ENCODE data around the gene EFNA5.

DNA sequence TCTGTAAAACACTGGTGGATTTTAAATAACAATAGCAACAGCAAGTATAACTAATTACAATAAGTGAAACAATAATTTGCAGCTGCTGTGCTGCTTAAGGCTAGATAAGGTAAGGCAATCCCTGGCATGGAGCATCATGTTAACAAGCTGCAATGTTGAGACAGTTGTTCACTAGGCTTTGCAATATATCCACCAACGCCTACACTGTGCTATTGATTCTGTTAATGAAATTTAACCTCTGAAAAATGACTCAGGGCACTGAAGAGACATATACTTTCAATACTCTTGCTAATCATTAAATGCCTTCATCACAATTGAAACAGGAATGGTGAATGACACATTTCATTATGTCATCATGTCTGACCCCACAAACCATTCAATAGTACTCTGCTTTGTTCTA, 255.0 kb downstream of the EFNA5 start:
- TF ChIP-seq, protein P1, sequence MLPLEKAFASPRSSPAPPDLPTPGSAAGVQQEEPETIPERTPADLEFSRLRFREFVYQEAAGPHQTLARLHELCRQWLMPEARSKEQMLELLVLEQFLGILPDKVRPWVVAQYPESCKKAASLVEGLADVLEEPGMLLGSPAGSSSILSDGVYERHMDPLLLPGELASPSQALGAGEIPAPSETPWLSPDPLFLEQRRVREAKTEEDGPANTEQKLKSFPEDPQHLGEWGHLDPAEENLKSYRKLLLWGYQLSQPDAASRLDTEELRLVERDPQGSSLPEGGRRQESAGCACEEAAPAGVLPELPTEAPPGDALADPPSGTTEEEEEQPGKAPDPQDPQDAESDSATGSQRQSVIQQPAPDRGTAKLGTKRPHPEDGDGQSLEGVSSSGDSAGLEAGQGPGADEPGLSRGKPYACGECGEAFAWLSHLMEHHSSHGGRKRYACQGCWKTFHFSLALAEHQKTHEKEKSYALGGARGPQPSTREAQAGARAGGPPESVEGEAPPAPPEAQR (tag by site-specific recombination; IDR thresholded peaks at IDR 0.05) = no peak
- TF ChIP-seq HOXA7 (CRISPR knock-in tag; IDR thresholded peaks at IDR 0.05; ENCODE audit: borderline replicate concordance) = no peak
- no peak for TF ChIP-seq YY1 (tag by site-specific recombination; IDR thresholded peaks at IDR 0.05)
- no peak for TF ChIP-seq ZFP3 (tag by site-specific recombination; IDR thresholded peaks at IDR 0.05; ENCODE audit: low read depth)
- no peak for TF ChIP-seq ZNF692 (tag by site-specific recombination; IDR thresholded peaks at IDR 0.05)
- TF ChIP-seq, protein P2, sequence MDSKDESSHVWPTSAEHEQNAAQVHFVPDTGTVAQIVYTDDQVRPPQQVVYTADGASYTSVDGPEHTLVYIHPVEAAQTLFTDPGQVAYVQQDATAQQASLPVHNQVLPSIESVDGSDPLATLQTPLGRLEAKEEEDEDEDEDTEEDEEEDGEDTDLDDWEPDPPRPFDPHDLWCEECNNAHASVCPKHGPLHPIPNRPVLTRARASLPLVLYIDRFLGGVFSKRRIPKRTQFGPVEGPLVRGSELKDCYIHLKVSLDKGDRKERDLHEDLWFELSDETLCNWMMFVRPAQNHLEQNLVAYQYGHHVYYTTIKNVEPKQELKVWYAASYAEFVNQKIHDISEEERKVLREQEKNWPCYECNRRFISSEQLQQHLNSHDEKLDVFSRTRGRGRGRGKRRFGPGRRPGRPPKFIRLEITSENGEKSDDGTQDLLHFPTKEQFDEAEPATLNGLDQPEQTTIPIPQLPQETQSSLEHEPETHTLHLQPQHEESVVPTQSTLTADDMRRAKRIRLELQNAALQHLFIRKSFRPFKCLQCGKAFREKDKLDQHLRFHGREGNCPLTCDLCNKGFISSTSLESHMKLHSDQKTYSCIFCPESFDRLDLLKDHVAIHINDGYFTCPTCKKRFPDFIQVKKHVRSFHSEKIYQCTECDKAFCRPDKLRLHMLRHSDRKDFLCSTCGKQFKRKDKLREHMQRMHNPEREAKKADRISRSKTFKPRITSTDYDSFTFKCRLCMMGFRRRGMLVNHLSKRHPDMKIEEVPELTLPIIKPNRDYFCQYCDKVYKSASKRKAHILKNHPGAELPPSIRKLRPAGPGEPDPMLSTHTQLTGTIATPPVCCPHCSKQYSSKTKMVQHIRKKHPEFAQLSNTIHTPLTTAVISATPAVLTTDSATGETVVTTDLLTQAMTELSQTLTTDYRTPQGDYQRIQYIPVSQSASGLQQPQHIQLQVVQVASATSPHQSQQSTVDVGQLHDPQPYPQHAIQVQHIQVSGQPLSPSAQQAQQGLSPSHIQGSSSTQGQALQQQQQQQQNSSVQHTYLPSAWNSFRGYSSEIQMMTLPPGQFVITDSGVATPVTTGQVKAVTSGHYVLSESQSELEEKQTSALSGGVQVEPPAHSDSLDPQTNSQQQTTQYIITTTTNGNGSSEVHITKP (tag by site-specific recombination; IDR thresholded peaks at IDR 0.05) = no peak
- TF ChIP-seq RBAK (tag by site-specific recombination; IDR thresholded peaks at IDR 0.05) = no peak
- TF ChIP-seq SCRT1 (tag by site-specific recombination; IDR thresholded peaks at IDR 0.05; ENCODE audit: borderline replicate concordance) = no peak
- TF ChIP-seq ZNF169 (tag by site-specific recombination; IDR thresholded peaks at IDR 0.05) = no peak
- TF ChIP-seq, protein P3, sequence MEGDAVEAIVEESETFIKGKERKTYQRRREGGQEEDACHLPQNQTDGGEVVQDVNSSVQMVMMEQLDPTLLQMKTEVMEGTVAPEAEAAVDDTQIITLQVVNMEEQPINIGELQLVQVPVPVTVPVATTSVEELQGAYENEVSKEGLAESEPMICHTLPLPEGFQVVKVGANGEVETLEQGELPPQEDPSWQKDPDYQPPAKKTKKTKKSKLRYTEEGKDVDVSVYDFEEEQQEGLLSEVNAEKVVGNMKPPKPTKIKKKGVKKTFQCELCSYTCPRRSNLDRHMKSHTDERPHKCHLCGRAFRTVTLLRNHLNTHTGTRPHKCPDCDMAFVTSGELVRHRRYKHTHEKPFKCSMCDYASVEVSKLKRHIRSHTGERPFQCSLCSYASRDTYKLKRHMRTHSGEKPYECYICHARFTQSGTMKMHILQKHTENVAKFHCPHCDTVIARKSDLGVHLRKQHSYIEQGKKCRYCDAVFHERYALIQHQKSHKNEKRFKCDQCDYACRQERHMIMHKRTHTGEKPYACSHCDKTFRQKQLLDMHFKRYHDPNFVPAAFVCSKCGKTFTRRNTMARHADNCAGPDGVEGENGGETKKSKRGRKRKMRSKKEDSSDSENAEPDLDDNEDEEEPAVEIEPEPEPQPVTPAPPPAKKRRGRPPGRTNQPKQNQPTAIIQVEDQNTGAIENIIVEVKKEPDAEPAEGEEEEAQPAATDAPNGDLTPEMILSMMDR (tag by site-specific recombination; IDR thresholded peaks at IDR 0.05) = no peak
- no peak for TF ChIP-seq REST (tag by site-specific recombination; IDR thresholded peaks at IDR 0.05)
- TF ChIP-seq, protein P4, sequence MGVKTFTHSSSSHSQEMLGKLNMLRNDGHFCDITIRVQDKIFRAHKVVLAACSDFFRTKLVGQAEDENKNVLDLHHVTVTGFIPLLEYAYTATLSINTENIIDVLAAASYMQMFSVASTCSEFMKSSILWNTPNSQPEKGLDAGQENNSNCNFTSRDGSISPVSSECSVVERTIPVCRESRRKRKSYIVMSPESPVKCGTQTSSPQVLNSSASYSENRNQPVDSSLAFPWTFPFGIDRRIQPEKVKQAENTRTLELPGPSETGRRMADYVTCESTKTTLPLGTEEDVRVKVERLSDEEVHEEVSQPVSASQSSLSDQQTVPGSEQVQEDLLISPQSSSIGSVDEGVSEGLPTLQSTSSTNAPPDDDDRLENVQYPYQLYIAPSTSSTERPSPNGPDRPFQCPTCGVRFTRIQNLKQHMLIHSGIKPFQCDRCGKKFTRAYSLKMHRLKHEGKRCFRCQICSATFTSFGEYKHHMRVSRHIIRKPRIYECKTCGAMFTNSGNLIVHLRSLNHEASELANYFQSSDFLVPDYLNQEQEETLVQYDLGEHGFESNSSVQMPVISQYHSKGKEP (tag by site-specific recombination; IDR thresholded peaks at IDR 0.05) = no peak
- TF ChIP-seq ZNF660 (tag by site-specific recombination; IDR thresholded peaks at IDR 0.05) = no peak

All from HEK293 (cell line).